WTC11 (cell line): ENCODE measurements around the gene MACROD2.

Experiments
- CTCF ChIP-seq: fragments of 200-600 bp; IDR thresholded peaks from 2 replicates; pipeline ENCODE4 v1.8.0; 2022; ENCODE audit warnings: antibody characterized with exemption
- FOXP4 ChIP-seq: sonication (generic); formaldehyde crosslinking; IDR thresholded peaks from 2 replicates; pipeline ENCODE4 v1.8.0; 2022; ENCODE audit warnings: mild to moderate bottlenecking, missing genetic modification reagents
- TEAD1 ChIP-seq: sonication (generic); formaldehyde crosslinking; IDR thresholded peaks from 2 replicates; pipeline ENCODE4 v1.8.0; 2022; ENCODE audit warnings: mild to moderate bottlenecking, missing genetic modification reagents
- ZBTB43 ChIP-seq: sonication (generic); formaldehyde crosslinking; IDR thresholded peaks from 2 replicates; pipeline ENCODE4 v1.8.1; 2023; ENCODE audit warnings: mild to moderate bottlenecking, missing genetic modification reagents

- TF ChIP-seq CTCF: no peak
- no peak for TF ChIP-seq TEAD1 (CRISPR knock-in tag)
- TF ChIP-seq ZBTB43: no peak
- no peak for TF ChIP-seq FOXP4 (CRISPR knock-in tag)
These were observed 338.4 kb downstream of the MACROD2 start for GRCh38 chr20:14333721-14334120.
